Measurements from ENCODE around the gene MLN.

MLN gene

DNA sequence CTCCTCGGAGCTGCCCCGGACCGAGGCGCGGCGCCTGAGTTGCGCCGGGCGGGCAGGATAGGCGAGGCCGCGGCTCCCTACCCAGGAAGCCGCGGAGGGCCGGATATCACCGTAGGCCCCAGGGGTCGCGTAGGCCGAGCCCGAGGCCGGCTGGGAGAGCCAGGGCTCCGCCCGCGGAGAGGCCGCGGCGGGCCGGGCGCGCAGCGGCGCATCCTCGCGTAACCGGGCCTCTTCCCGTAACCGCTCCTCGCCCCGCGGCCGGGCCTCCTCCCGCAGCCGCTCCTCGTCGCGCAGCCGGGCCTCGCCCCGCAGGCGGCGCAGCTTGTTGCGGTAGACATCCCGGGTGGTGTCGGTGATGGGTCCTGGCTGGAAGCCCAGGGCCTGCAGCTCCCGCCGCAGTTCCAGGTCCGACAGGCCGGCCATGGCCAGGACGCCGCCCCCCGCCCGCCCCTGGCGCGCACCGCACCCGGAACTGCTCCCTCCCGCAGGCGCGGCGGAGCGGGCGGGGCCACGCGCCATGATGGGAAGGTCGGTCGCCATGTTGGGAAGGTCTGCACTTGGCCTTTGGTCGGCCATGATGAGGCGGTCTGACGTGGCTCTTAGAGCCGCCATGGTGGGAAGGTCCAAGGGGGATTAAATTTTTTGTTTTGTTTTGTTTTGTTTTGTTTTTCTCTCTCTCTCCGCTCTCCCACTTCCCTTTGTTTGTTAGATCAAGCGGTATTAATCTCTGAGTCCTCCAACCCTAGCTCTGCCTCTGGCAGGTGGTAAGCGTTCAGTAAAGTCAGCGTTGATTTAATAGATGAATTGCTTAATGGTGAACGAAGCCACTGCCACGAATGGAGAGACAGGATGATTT is 14.9 kb downstream of the MLN start, which contains the start of gene LEMD2:
TSS of gene LEMD2 (minus strand) at position 437 of the 856 bp plus-strand sequence. CDS start at position 423, 14 bp downstream.
- peak; percentile 53 for DNase-seq

- DNase-seq: no peak
Observed at GRCh38 chr6:33787954-33788693, 15.7 kb downstream of the MLN start.

GRCh38 chr6:33787346-33787953 is 16.4 kb downstream of the MLN start:
- no peak for DNase-seq

GRCh38 chr6:33786736-33787135 is 17.1 kb downstream of the MLN start:
- no peak for DNase-seq

DNA sequence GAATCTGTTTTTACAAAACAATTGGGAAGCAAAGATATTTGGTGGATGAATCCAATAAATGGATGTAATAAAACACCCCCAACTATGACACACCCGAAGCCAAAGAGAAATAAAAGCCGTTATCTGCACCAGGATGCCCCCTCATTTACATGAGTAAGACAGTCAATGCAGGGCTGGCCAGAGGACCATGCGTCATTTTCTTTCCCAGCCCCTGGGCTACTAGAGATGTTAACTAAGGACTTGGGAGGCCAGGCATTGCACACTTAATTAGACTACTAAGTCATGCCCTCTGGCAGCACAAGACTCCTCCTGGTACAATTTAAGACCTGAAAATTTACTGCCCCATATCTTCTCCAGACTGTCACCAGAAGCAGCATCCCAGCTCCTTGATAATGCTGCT is 18.0 kb downstream of the MLN start:
- no peak for DNase-seq

DNA sequence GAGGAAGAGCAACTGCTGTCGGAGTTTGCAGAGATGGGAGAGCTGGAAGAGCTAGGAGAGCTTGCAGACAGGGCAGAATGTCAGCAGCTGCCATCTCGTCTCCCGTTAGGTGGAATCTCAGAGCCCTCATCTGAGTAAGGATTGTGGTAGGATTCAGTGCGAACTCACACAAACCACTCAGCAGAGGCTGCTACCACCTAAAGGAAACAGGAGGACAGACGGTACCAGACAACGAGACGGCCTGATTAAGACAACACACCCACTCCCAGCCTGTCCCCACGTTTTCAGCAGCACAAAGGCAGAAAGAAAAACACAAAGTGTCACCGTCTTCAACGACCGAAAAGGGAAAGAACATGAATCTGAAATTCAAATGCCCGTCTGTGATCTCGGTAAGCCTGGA is 19.0 kb downstream of the MLN start:
- no peak for DNase-seq

DNA sequence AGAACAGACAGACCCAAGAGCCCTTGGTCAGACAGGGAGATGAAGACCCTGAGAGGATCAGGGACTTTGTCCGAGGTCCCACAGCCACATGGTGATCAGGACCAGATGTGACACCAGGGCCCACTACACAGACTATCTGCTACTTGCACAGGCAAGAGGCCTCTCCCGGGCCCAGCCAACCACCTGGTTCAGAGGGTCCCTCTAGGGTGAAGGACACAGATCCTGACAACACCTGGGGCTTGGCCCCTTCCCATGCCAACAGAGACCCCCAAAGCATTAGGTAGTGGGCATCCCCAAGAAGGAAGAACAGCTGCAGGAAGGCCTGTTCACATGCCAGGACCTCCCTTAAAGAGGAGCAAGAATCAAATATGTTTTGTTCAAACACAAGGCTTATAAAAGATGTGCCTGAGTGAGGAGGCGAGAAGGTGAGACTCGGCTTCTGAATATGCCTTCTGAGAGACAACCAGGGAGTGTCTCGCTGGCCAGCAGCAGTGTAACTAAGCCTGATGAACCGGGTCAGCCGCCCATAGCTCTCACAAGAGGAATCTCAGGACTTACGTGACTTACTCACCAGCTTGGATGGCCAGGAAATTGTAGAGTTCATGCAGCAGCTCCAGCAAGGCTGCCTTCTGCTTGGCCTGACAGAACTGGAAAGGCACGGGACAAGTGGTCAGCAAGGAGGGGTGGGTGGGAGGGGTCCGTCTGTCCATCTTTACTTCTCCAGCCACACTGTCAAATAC is 19.9 kb downstream of the MLN start:
- no peak for DNase-seq

DNA sequence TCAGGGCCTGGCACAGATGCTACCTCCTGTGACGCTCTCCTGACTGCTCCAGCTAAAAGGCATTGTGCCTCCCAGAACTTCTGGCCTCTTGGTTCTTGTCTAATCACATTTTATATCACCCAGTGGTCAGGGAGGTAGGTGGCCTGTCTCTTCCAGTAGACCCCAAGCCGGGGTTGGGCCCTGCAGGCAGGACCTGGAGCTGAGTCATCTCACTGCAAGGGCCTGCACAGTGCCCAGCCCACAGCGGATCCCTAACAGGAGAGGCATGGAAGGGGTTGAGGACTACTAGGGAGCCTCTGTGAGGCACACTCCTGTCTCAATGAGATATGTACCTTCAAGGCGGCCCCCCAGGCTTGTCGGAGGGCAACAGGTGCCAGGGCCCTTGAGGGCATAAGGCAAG is 21.2 kb downstream of the MLN start:
- no peak for DNase-seq

DNA sequence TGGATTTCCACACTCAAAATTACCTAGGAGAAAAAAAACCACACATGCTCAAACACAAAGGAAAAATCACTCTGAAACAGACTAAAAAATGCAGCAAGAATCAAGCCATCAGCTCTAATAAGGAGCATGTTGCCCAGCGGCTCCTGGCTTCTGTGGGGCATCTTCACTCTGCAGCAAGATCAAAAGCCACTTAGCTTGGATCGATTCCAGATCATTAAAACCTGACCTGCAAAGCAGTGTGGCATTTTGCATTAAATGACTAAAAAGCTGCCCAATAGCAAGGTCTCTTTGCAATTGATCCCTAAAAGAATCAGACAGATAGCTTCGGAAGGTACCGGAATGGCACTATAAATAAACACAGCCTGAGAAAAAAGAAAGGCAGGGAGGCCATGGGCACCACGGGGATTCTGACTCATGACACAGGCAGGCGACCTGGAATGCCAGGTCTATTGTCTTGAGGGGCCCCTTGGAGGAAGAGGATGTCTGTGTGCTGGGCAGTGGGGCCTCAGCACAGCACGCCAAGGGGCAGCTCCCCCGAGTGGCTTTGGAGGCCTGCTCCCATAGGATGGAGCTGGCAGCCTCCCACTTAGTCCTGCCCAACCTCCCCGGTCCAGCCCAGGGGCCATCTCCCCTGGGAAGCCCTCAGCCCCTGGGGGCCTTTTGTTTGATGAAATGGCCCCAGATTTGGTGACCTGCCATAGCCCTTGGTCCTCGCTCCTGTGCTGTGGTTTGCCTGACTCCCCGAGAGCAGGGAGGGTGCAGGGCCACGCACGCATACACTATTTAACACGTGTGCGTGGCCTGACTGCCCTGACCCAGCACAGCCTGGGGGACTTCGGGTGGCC is 22.4 kb downstream of the MLN start:
- no peak for DNase-seq

DNA sequence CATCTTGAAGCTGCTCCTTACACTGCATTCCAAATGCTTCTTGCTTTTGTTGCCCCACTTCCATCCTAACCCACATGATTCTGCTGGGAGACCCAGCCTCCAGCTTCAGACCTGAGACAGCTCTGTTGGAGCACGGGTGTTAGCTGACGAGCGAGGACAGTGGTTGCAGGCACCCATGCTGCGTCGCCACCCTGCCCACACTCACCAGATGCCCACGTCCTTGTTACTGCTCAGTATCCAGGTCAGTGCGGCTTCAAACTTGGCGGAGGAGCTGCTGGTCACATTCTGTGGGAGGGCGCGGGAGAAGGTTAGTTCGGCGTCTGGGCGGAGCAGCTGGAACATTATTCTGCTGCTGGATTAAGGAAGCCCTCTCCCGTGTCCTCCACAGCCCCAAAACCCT is 23.9 kb downstream of the MLN start:
- no peak for DNase-seq

DNA sequence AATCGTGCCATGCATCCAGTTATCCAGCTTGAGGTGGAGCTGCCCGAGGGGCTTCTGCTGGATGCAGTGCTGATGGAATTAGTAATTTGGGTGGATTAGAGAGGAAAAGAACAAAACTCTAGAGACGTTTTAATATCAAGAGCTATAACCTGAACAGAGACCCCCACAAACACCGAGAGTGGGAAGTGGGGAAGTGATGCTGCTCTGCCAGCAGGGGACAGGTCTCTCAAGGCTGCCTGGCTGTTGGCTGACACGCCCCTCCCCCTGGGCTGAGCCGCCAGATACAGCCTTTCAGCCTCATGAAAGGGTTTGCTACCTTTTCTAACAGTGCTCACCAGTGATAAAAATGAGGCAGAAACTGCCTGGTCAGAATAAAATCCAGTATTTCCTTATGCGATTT is 24.5 kb downstream of the MLN start:
- DNase-seq: no peak

- no peak for DNase-seq
Observed at GRCh38 chr6:33778444-33779121, 25.2 kb downstream of the MLN start.

DNA sequence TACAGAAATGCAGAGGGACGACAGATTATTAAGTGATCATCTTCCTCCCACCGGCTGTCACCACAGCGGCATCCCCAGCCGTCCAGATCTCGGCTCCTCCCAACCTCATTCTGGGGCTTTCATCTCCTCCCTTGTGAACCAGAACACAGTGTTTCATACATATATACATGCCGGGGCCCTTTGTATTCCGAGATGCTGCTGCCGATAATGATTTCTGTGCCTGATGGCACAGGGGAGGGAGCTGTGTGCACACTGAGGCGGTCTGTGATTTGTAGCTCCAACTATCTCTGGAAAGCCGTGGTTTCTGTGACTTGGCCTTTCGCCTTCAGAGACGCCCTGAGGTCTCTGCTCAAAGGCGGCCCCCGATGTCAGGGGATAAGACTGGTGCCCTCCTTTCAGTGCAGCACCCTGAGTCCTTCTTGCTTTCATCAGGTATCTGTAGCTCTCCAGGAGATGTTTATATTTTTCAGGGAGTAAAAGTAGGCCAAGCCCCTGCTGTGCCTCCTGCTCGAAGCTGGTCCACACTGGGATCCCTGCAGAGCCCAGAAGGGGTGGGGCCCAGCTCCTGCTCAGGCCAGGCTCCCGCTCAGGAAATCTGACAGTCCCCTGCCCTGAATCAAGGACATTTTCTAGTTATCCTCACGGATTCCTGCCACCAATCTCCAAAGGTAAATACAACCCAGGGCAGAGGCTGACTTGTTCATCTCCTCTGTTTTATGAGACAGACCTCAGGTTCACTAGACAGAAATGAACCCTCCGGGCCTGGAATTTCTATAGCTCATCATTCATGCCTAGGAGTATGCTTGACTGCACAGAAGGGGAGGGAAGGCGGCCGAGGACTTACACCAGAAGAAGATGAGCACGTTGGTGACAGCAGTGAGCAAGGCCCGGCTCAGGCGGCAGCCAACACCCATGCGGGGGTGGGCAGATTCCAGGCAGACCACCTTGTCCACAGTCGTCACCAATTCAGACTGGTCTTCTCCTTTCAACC is 26.1 kb downstream of the MLN start:
- no peak for DNase-seq

DNA sequence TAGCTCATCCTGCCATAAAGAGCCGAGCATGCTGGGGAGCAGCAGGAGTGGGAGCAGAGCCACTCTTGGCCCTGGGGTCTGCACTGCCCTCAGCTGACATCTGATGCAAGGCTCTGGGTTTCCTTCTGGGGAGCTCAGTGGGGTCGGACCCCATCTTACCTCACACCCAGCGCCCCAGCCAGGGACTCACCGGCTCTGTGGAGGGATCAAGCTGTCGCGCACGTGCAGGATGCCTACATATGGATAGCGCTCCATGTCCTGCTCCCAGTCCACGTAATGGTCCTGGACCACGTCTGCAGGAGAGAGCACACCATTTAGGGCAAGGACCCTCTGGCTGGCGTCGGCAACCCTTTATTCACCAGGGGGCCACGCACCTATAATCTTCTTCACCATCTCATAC is 27.0 kb downstream of the MLN start:
- DNase-seq: no peak

DNA sequence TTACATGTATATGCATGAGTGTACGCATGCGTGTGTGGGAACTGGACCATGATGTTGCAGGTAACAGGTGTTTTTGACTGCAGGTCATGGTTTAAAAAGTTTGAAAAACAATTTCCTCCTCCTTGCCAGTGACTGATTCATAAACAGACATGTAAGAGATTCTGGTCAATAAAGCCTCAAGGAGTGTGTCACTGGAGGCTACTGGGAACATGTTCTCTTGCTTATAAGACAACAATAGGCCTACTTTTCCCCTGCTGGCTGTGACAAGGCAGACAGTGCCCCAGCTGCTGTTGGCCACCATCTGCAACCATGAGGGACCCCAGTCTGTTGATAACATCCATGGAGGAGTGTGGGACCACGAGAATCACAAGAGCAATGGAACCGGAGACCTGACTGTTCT is 27.6 kb downstream of the MLN start:
- DNase-seq: no peak

GRCh38 chr6:33774774-33775173 is 29.0 kb downstream of the MLN start:
- no peak for DNase-seq

GRCh38 chr6:33772902-33773472 is 30.8 kb downstream of the MLN start:
- no peak for DNase-seq

DNA sequence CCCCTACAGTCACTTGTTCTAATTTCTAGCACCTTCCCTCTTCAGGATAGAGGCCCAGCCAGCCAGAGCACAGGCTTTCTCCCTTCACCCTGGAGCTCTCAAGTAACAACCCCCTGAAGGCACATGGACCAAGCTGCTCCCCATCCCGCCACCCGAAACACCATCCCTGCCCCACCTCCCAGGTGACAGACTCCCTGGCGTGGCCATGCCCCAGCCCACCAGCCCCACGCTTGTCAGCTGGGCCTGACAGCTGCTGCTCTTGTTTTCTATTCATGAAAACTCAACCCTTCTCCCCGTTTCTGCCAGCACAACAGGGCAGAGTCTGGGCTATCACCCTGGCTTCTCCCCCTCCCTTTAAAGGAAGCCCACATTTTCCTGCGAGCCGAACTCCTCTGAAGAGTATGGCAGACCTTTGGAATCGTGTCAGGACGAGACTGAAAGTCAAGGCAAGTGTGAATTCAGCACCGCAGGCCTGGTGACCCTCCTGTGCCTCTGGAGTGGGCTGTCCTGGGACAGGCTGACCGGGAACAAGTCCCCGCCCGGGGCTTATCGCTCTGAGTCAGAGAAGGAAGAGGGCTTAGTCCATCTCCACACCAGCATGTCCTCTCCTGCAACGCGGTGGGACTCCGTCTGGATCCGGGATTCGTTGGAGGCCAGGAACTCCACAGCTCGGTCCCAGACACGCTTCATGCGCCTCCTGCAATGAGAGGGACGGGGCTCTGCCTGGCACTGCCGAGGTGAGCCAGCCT is 31.5 kb downstream of the MLN start:
- no peak for DNase-seq

Measured in NCI-H2107 (cell line).